Stomach smooth muscle (tissue), 2 donors: ENCODE results near the gene PPP1R37.
A peak's percentile ranks its signal among the peaks of the same experiment; 100 is the strongest.

ENCODE experiments used
- H3K27ac ChIP-seq: one replicate; pipeline ENCODE4 v1.7.0; 2013; ENCODE audit warnings: mild to moderate bottlenecking, low read length, inconsistent platforms
- H3K27me3 ChIP-seq, 2 donors: one replicate each; pipeline ENCODE4 v1.7.0; 2013; ENCODE audit warnings: low read length in 2 of 2; ENCODE audit not compliant: insufficient read depth in 2 of 2, control insufficient read depth in 1 of 2
- H3K36me3 ChIP-seq, 2 donors: one replicate each; pipeline ENCODE4 v1.7.0; 2013; ENCODE audit warnings: low read length in 2 of 2; ENCODE audit not compliant: control insufficient read depth in 2 of 2, insufficient read depth in 2 of 2
- H3K4me1 ChIP-seq: one replicate; pipeline ENCODE4 v1.7.0; 2013; ENCODE audit warnings: low read length; ENCODE audit not compliant: control insufficient read depth, insufficient read depth
- H3K4me3 ChIP-seq, 2 donors: one replicate each; pipeline ENCODE4 v1.7.0; 2013; ENCODE audit warnings: low read length in 2 of 2
- H3K9ac ChIP-seq, 2 donors: one replicate each; pipeline ENCODE4 v1.7.0; 2013; ENCODE audit warnings: low read length in 2 of 2, mild to moderate bottlenecking in 1 of 2
- H3K9me3 ChIP-seq, 2 donors: one replicate each; pipeline ENCODE4 v1.7.0; 2013; ENCODE audit warnings: low read length in 2 of 2; ENCODE audit not compliant: control insufficient read depth in 2 of 2
- donor health status: healthy.
- donor health status: Pancreatic carcinoma.

PPP1R37 gene

DNA sequence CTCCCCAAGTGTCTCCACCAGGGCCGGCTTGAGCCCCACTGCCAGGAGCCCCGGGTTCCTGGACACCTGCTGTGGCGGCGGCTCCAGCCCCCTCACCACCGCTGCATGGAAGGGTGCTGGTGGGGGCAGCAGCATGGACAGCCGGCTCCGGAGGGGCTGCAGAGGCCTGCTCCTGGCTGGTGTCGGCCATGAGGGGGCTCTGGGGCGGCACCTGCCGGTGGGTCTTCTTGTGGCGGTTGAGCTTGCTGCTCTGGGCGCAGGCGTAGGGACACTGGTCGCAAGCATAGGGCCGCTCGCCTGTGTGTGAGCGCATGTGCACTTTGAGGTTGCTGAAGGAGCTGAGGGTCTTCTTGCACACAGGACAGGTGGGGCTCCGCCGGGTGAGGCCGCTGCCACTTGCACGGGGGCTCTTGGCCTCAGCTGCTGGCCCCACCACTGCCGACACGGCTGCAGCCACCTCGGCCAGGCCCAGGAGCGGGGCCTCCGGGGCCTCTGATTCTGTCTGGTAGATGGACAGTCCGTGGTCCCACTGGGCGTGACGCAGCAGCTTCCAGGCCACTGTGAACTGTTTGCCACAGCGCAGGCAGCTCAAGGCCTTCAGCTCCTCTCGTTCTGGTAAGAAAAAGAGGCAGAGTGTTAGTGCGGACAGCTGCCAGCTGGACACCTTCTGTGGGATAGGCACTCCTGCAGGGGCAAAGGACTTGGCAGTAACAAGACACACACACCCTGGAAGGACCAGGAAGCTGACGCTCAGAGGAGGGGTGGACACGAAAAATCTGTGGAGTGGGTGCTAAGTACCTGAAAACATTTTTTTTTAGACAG, 20.8 kb upstream of the PPP1R37 start:
- no peaks in the 10 kb centered on the region for H3K27me3 ChIP-seq
- no peak overlapping the region for H3K27ac ChIP-seq
- H3K36me3 ChIP-seq: peaks cover 23 to 24% of the 10 kb centered on the region in 2 donors

DNA sequence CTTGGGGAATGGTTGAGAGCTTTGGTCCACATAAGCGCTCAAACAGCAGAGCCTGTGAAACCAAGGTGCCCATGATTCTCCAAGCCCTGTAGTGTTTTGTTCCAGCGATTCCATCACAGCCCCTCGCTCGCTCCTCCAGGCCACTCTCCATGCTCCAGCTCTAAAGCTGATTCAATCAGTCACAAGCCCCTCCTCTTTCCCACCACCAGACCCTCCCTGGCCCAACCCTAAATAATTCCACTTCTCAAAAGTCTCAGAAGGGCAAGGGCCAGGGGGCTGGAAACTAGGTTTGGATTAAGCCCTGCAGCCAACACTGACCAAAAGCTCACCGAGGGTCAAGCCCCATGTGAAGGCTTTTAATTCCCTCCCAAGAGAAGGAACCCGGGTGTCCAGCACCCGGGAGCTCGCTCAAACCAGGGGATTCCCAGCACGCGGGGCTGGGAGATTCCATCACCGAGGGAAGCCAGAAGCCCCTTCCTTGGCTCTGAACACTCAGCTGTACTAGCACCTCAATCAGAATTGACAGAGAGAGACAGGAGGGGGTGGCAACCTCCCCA, 18.2 kb upstream of the PPP1R37 start:
- H3K4me1 ChIP-seq: peaks cover 21% of the 10 kb centered on the region
- H3K27me3 ChIP-seq: no peaks in the 10 kb centered on the region
- no peak overlapping the region for H3K4me3 ChIP-seq
- no peaks in the 10 kb centered on the region for H3K9me3 ChIP-seq
- H3K9ac ChIP-seq: no peak overlapping the region
- no peak overlapping the region for H3K27ac ChIP-seq
- H3K36me3 ChIP-seq: peaks cover 6 to 13% of the 10 kb centered on the region in 2 donors

More for the DNA sequence above, 20.8 kb upstream of the PPP1R37 start:
- no peak overlapping the region for H3K4me3 ChIP-seq
- H3K9ac ChIP-seq: no peak overlapping the region
- H3K4me1 ChIP-seq: peaks cover 12% of the 10 kb centered on the region
- H3K9me3 ChIP-seq: no peaks in the 10 kb centered on the region

DNA sequence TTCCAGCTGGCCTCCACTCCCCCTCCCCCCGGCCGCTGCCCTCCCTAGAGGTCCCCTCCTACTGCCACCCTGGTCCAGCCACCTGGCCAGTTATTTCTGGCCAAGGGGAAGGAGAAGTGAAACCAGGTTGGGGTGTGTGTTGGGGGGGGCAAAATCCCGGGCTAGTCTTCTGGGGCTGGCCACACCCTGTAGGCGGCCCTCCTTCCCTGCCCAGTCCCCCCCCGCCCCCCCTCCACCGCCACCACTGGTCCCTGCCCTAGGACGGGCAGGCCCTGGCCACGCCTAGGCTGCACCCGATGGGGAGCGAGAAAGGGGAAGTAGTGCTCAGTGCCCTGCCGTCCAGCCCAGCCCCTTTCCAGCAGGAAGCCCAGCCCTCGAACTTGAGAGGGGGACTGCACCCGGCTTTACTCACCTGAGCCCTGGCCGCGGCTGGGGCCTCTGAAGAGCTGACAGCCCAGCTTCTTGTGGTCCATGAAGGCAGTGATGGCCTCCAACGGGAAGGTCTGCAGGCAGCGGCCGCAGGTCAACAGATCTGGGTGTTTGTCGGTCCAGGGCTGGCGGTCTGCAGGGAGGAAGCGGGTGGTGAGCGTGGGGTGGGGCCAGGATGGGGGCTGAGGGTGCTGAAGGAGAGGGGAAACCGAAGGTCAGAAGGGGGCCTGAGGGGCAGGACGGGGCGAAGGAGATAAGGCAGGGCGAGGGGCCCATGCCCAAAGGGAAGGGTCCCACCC, 17.5 kb upstream of the PPP1R37 start:
- Histone ChIP-seq H3K27ac (no peak overlapping the region), H3K4me1 (peaks cover 27% of the 10 kb centered on the region)

DNA sequence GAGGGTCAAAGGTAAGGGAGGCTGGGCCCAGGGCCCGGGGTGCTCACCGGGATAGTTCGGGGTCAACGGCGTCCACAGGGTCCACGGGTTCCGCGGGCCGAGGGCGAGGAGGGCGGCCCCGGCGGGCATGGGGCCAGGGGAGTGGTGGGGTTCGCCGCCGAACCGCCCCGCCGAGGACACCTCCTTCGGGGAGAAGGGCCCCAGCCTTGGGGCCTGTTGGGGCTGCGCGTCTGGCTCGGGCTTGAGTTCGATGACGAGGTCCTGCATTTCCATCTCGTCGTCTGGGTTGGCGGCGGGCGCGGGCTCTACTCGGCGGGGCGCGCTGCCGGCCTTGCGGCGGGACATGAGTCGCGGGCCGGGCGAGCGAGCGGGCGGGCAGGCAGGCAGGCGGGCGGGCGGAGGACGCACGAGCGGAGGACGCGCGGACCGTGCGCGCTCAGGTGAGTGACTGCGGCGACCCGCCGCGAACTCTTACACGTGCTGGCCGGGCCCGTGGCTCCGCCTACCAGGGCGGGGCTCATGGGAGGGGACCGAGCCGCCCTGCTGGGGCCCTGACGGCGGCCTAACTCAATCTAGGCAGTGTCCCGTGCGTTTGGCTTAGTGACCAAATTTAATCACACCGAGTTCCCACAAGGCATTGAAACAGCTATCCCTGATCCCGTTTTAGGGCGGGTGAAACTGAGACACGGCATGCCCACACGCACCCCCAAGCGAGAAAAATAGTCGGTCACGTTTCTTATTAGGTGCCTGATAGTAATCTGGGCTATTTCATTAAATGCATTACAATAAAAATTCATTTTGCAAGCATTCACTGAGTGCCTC, 16.7 kb upstream of the PPP1R37 start, which contains the start of gene ZNF296:
ZNF296 (minus strand) TSS at position 450 of the 822 bp plus-strand sequence; CDS start at position 345, 105 bp downstream.
- H3K4me3 ChIP-seq: peak within 1 kb of the TSS; percentile 57 to 67
- H3K9me3 ChIP-seq: no peaks in the 10 kb centered on the region
- peak within 1 kb of the TSS in 1 of 2 donors; percentile 46 for H3K9ac ChIP-seq
- peak within 1 kb of the TSS; percentile 11 for H3K27ac ChIP-seq
- no peaks in the 10 kb centered on the region for H3K27me3 ChIP-seq
- H3K36me3 ChIP-seq: peaks cover 0 to 2% of the 10 kb centered on the region in 2 donors
- H3K4me1 ChIP-seq: peaks cover 30% of the 10 kb centered on the region

More for the DNA sequence above, 17.5 kb upstream of the PPP1R37 start:
- H3K36me3 ChIP-seq: peaks cover under 1 to 7% of the 10 kb centered on the region in 2 donors
- H3K27me3 ChIP-seq: no peaks in the 10 kb centered on the region
- no peak overlapping the region for H3K9ac ChIP-seq
- H3K9me3 ChIP-seq: no peaks in the 10 kb centered on the region
- peak overlapping the region in 1 of 2 donors; percentile 67 for H3K4me3 ChIP-seq

DNA sequence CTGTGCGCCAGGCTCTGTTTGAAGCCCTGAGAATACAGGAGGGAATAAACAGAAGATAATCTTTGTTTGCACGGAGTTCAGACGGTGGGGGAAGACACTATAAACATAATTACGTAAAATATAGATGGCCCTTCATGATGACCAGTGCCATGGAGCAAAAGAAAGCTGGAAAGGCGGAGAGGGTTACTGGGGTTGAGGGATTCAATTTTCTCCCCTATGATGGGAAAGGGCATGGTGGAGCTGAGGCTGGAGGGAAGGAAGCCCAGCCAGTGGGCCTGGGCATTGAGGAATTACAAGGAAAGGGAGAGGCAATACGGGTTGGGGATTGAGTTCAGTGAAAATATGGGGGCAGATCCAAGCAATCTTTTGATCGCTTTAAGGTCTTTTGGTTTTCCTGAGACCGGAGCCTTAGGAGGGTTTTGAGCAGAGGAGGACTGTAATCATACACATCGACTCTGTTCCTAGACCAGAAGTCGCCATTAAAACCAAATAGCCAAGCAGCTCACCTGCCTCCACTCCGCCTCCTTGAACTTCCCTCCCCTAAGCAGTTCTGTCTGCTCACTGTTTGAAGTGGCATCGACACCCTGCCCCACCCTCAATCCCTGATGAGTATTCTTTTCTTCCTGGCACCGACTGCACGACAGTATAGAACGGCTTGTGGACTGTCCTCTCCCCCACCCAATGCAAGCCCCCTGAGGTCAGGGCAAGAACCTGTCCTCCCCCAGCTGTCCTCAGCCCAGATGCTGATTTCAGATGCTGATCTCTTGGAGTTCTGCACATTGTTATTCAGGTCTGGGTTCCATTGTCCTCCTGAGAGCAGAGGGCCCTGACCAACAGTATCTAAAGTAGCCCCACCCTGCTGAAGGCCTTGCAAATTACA, 15.9 kb upstream of the PPP1R37 start:
- peaks cover 3 to 4% of the 10 kb centered on the region in 2 donors for H3K36me3 ChIP-seq
- peaks cover 30% of the 10 kb centered on the region for H3K4me1 ChIP-seq
- no peaks in the 10 kb centered on the region for H3K9me3 ChIP-seq
- H3K4me3 ChIP-seq: peak overlapping the region; percentile 57 to 67
- H3K27me3 ChIP-seq: no peaks in the 10 kb centered on the region
- peak overlapping the region in 1 of 2 donors; percentile 46 for H3K9ac ChIP-seq
- peak overlapping the region; percentile 11 for H3K27ac ChIP-seq

DNA sequence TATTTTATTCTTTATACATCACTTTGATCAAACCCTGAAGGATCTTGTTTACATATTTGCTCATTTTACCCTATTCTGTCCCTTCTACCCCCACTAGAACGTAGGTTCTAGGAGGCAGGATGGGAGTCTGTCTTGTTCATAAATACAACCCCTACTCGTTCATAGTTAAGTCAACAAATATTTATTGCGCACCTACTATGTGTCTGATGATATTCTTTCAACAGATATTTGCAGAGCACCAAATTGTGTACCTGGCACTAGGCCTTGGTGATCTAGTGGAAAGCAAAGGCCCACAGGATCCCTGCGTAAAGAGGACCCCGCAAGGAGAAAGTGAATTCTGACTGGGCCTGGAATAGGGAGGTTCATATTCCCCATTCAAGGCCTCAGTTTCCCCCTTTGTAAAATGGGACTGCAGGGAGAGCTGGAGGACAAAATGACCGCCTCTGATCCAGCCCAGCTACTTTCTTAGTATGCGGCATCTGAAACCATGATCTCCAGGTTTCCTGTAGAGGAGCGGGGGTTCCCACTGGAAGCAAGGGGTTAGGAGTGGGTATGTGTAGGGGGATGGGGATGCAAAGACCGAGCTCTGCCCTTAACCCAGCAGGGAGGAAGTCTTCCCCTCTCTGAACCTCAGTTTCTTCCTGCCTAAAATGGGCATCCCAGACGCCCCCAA, 14.5 kb upstream of the PPP1R37 start:
- Histone ChIP-seq H3K4me3 (peak overlapping the region; percentile 97 to 99), H3K9ac (peak overlapping the region; percentile 36 to 96), H3K4me1 (peaks cover 30% of the 10 kb centered on the region), H3K9me3 (no peaks in the 10 kb centered on the region), H3K27ac (no peak overlapping the region), H3K27me3 (no peaks in the 10 kb centered on the region), H3K36me3 (peaks cover 3 to 8% of the 10 kb centered on the region in 2 donors)

DNA sequence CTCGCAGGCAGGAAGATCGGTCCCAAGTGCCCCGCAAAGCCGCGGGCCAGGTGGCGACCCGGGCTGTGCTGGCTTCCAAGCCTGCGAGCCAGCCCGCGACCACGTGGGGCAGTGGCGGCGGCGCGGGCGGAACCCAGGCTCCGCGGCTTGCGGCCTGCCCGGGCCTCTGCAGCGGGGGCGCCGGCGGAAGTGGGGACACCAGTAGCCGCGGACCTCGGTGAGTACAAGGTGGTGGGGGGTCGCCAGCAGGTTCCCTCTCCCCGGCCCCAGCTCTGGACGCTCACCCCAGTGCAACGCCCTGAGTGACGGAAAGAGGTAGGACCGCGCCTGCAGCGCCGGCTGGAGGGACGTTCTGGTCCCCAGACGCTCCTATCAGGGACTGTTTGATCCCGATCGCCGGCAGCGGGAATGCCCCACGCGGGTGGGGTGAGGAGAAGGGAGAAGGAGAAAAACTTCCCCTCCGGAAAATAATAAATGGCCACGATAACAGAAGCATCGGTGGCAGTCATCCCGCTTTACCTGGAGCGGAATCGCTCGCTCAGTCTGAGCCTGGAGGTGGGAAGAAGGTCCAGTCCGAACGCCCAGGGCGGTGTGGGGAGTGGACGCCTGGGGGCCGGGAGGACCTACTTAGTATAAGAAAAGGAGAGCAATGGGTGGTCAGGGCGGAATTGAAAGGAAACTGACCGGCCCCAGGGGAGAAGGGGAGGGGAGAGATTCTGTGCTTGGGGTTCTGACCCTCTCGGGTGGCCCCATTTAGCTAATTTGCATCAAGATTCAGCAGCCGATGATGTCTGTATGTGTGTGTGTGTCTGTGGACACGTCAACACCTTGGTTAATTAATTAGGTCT, 13.7 kb upstream of the PPP1R37 start, which contains the start of gene GEMIN7:
GEMIN7 (plus strand) TSS at position 198 of the 848 bp plus-strand sequence. CDS start 10,855 bp downstream, outside the sequence.
- Histone ChIP-seq H3K27ac (peak within 1 kb of the TSS; percentile 49), H3K9me3 (no peaks in the 10 kb centered on the region), H3K9ac (peak within 1 kb of the TSS; percentile 92 to 96), H3K4me3 (peak within 1 kb of the TSS; percentile 97 to 99), H3K27me3 (no peaks in the 10 kb centered on the region), H3K4me1 (peaks cover 30% of the 10 kb centered on the region), H3K36me3 (peaks cover 3 to 8% of the 10 kb centered on the region in 2 donors)

DNA sequence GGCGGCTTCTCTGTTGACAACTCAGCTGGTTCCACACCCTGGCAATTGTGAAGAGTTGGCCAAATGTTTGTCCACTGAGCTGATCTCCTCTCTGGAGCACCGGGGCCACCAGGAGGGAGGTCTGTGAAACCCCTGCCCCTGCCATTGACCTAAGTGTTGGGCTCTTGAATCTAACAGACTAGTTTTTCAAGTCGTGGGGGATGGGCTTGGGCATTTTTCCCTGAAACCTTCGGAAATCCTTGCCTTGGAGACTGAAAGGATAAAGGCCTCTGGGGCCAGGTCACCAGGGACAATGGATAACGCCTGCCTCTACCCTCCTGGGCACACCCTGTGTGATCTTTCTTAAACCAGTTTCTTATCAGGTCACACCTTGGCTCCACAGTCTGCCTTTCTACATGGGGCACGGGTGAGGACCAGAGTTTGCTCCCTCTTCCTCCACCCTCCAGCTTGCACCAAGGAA, 13.0 kb upstream of the PPP1R37 start:
- Histone ChIP-seq H3K4me1 (peaks cover 30% of the 10 kb centered on the region), H3K9ac (peak overlapping the region; percentile 92 to 96), H3K36me3 (peaks cover 3 to 8% of the 10 kb centered on the region in 2 donors), H3K27me3 (no peaks in the 10 kb centered on the region), H3K27ac (no peak overlapping the region), H3K9me3 (no peaks in the 10 kb centered on the region), H3K4me3 (peak overlapping the region; percentile 97 to 99)
